Left hindlimb (tissue), 1 donor: ENCODE data around the gene DPF3.

ENCODE experiments used
- DNase-seq: peaks from one replicate; pipeline ENCODE4 v3.0.0-alpha.2; 2018

Gene DPF3

GRCh38 chr14:72833174-72833573, 60.7 kb downstream of the DPF3 start:
- DNase-seq, result no peak

- DNase-seq, result no peak
Observed at GRCh38 chr14:72830786-72831594, 62.9 kb downstream of the DPF3 start.

DNA sequence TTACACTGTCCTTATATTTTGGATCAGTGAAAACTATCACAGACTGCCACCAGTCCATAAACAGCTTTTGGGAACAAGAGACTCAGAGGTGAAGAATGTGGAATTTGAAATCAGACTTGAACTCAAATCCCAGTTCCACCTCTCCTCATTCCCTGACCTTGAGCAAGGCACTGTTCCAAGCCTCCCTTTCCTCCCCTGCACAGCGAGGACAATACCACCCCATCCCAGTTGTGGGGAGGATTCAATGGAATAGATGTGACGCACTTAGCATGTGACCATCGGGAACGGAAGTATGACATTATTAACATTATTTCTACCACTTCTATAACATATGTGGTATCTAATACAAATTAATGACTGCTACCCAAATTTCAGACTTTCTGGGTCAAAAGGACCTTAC, 63.5 kb downstream of the DPF3 start:
- DNase-seq, result no peak

- DNase-seq, result no peak
Observed at GRCh38 chr14:72828604-72829003, 65.3 kb downstream of the DPF3 start.

DNA sequence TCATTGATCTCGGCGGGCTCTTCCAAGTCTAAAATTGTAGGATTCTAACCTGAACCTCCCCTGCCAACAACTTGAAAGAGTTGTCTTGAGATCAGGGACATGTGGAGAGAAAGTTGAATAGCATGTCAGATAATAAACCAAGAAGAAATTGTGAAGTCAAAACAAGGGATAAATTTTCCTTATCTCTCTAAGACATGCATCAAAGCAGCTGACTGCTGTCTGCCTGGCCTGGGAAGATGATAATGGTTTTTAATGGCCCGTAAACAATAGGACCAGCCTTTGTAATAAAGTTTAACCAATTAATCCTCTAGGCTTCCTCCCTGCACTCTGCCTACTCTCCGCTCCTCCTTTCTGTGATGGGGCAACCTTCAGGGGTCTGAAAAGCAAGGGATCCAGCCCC, 67.9 kb downstream of the DPF3 start:
- DNase-seq, result no peak

- DNase-seq, result no peak
Observed at GRCh38 chr14:72825486-72825885, 68.4 kb downstream of the DPF3 start.

DNA sequence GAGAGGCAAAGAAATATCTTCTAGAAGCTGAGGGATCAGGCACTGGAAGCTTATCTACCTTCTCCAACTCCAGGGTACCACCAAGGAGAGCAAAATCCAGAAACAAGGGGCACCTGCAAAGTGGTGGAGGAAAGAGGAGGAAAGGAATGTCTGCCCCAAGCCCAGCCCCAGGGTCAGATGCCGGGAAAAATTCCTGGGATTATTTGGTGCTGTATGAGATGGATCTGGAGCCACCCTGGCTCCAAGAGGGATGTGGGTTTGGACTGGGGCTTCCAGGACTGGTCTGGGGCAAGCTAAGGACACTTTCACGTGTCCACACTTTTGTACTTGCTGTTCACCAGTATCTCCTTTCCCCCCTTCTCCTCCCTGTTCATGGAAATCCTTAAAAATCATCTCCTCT, 69.8 kb downstream of the DPF3 start:
- DNase-seq, result no peak

DNA sequence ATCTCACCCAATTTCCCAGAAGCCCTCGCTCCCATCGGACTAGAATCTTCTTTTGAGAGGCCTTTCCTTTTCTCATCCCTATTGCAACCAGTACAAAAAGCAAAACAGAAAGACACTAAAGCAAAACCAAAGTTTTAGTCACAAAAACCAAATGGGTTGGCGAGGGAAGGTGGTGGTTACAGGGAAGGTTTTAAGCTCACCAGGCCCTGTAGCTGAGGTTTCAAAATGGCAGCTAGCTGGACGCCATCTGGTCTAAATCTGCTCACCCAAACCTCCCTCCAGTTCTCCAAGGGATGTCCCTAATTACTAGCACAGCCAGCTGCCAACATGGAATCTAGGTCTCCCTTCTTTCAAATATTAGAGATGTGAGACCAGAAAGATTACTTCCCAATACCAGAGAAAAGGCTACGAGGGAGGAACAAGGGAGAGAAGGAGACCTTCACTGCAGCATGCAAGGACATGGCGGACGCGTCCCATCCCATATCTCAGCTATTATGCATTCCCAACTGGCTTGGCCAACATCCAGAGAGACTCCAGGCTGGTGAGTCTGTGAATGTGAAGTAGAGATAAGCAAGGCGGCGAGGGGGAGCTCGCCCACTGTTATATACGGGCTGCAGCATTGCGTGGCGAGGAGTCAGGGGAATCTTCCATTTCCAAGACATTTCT, 70.8 kb downstream of the DPF3 start:
- no peak for DNase-seq

DNA sequence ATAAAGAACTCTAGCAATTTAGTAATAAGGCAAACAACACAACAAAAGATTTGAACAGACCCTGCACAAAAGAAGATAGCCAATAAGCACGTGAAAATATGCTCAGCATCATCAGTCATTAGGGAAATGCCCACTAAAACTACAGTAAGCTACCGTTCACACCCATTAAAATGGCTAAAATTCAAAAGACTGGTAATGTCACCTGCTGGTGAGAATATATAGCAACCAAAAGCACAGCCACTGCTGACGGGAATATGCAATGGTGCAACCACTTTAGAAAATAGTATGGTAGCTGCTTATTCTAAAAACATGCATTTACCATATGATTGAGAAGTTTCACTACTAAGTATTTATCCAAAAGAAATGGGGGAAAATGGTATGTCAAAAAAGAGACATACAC, 74.9 kb downstream of the DPF3 start:
- no peak for DNase-seq

DNA sequence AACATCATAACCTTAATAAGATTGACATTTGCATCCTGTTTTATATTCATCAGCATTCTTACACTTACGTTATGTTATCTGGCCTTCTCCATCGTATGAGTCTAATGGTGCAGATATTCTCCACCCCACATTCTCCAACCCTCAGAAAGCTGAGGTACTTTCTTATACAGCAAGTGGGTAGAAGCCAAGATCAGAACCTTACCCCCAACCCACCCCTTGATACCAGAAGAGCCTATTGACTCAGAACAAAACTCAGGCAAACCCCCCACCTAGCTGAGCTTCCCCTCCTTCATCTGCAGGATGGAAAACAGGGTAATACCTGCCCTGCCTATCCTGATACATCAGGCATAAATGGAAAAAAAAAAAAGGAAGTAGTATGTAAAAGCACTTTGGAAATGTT, 77.6 kb downstream of the DPF3 start:
- no peak for DNase-seq

DNA sequence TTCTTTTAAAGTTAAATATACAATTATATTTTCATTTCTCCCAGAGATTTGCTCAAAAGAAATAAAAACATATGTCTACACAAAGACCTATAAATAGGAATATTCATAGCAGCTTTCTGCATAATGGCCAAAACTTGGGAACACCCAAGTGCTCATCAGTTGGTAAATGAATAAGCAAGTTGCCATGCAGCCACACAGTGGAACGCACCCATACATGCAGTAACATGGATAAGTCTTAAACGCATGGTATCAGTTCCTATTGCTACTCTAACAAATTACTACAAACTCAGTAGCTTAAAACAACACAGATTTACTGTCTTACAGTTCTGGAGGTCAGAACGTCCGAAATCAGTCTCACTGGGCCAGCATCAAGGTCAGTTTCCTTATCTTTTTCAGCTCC, 78.5 kb downstream of the DPF3 start:
- DNase-seq, result no peak

DNA sequence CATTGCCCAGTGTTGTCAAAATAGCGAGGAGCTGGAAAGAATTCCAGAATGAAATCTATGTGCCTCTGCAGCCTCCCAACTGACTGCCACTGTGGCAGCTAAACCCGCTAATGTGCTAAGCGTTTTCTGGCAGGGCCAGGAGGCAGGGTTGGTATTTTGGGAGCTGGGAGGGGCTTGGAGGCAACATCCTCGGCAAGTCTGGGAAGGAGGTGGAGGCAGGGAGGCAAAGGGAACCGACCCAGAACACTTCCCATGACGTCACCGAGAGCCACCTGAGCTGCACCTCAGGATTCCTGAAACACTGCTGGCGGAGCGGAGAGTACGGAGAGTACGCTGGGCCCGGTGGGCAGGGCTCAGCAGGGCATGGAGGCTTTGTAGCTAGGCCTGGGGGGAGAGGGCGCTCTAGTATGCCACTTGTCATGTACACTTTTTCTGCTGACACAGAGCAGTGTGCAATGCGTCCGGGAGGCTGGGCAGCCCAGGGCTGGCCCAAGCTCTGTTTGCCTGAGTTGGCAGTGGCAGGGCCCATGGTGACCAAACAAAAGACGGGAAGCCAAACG, 81.5 kb downstream of the DPF3 start:
- peak; percentile 41 for DNase-seq

DNA sequence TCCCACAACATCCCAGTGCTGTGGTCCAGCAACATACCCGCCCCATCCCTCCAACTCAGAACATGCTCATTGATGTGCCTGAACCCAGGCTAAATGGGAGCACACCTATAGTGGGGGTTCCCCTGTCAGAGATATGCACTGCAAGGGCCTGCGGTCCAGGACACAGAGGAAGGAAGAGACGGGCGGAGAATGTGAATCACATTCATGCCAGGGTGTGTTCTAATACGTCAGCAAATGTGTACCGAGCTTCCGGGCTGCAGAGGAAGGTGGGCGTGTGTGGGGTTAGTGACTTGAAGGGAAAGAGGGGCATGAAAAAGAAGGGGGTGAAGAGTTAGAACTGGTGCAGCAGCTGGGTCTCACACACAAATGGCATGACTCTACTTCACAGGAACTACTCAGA, 83.7 kb downstream of the DPF3 start:
- no peak for DNase-seq

DNA sequence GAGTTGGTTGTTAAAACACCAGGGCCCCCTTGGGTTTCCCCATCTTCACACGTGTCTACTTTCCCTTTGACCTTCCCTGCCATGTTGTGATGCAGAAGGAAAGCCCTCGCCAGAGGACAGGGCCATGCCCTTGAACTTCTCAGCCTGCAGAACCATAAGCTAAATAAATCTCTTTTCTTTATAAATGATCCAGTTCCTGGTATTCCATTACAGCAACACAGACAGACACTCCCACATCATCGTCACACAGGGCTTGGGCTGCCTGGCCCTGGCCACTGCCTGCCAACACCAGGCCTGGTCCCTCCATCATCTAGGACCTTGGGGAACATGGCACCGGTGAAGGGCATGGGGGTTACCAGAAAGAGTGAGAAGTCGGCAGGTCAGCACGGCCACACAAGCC, 84.8 kb downstream of the DPF3 start:
- no peak for DNase-seq

DNA sequence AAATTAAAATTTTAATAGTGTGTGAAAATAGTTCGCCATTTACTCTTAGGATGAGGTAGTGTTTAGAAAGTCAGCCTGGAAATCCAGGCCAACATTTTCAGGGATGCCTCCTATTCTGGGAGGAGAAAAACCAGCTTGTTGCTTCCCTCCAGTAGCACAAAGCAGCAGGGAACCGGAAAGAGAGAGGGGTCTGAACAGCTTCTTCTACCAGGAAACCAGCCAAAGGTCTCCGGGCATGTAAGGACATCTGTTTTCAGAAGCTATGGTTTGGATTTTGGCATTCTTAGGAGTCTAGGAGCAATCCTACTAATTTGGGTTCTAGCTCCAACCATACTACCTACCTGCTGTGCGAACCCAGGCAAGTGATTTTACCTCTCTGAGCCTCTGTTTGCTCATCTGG, 85.3 kb downstream of the DPF3 start:
- DNase-seq, result no peak

GRCh38 chr14:72802588-72802946, 91.3 kb downstream of the DPF3 start:
- DNase-seq, result no peak

DNA sequence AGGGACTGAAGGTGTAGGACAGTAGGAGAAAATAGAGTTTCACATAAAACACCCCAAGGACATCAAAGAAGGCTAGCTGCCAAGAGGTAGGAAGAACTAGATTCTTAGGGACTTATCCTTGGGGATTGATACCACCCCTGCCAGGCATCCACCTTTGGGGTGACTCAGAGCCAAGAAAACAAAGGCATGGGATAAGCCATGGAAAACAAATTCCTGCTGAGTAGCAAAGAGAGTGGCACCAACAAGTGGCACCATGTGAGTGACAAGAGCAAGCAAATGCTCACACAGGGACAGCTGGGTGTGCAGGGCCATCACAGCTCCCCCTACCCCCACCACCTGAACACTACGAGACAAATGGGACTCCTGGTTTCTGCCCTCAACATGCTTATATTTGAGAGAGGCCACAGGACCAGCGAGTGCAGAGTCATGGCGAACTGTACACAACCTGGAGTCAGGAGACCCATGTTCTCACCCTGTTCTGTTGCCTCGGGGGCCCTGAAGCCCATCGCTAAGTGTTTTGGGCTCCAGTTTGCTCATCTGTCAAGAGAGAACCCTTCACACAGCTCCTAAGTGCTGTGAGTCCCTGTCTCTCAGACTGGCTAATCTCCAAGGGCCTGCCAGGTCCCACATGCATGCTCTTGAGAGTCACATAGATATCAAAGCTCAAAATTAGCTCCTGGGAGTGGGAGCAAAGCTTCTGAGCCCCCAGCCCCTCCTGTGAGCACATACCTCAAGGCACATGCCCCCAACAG, 91.9 kb downstream of the DPF3 start:
- no peak for DNase-seq

DNA sequence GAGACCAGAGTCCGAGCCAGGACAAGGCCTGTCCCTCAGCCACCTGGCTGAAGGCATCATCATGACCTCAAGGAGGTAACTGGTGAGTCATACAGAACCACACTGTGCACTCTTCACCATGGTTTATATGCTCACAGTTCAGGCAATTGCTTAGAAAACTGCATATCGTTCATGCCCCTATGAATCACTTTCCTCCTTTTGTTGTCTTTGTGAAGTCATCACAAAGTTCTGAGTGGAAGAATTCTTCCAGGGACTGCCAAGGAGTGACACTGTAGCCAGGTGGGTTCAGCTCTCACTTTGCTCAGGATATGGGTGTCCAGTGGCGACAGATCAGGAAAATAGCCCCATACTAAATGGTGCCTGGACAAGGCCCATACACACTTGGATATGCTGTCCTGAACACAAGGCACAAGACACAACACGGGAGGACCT, 92.5 kb downstream of the DPF3 start:
- no peak for DNase-seq

GRCh38 chr14:72800848-72801370, 93.0 kb downstream of the DPF3 start:
- no peak for DNase-seq

DNA sequence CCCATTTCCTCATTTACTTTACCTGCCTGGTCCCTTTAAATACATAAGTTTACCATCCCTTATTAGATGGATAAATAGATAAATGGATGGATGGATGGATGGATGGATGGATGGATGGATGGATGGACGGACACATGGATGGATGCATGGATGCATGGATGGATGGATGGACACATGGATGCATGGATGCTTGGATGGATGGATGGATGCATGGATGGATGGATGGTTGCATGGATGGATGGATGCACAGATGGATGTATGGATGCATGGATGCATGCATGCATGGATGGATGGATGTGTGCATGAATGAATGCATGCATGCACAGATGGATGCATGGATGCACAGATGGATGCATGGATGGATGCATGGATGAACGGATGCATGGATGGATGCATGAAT, 93.6 kb downstream of the DPF3 start:
- no peak for DNase-seq

DNA sequence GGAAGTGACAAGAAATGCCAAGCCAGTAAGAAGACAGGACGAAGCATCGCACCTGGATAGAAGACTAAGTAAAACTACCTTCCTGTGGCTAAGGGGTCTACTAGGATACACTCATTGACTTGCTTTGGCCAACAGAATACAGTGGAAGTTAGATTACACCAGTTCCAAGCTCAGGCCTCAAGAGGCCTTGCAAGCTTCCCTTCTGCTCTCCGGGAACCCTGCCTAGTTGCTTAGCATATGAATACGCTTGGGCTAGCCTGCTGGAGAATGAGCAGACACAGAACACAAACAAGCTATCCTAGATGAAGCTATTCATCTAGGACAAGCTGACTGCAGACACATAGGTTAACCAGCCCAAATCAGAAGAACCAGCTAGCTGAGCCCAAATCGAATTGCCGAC, 97.0 kb downstream of the DPF3 start:
- no peak for DNase-seq

DNA sequence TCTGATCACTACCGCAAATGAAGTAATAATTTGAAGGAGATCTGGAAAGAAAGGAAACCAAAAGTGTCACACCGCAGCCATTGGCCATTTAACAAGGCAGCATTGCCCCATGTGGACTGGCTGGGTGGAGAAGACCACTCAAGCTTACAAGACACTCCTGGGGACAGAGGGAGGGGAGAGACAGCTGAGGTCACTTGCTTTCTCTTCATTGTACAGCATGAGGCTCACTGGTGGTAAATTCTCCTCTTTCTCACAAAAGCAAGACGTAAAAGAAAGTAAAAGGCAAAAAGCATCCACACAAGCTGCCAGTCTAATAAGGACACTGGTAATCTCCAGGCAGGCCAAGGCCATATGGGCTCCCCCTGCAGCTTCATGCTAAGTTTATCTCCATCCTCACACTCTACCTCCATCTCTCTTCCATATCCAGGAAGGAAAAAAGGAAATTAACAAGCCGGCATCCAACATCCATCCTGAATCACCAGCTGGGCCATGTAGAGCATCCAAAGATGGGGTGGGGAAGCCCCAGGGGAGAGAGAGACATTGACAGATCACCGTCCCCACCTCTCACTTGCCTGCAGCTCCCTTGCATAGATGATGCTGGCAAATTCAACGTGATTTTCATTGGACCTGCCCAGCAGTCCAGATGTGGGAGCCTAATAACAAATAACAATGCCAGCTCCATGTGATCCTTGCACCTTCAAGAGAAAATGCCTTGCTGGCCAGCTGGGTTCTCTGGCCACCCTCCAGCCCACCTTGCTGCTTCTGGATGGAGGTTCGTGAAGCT, 100.6 kb downstream of the DPF3 start:
- DNase-seq, result no peak
